Fibroblast of skin of abdomen (primary cell): ENCODE results near the gene C1orf53. TPM values are rescaled to one million over a fixed set of nuclear protein-coding genes. Genes with fewer than 3 reads are reported as not detected.
"Not testable (repeated sequence)": the region's sequence is repeated elsewhere in the genome, so short reads cannot be mapped to it uniquely, and the experiment has no call there.

Source experiments
- DNase-seq: peaks from one replicate; pipeline ENCODE4 v3.0.0-alpha.2; 2013
- polyA plus RNA-seq, 2 experiments: library from polyadenylated mRNA; unstranded; fragments of 120-200 nt; gene quantifications; one replicate each; pipeline ENCODE4 v1.2.1, GENCODE V29; 2013; ENCODE audit not compliant: insufficient read length in 2 of 2

C1orf53 gene
- 4.4 TPM for polyA plus RNA-seq (2013, experiment 1 of 2; ENCODE audit: insufficient read length)
- 4.8 TPM for polyA plus RNA-seq (2013, experiment 2 of 2; ENCODE audit: insufficient read length)

GRCh38 chr1:197902454-197903195 lies at the start of gene C1orf53:
TSS of gene C1orf53 (plus strand) at chr1:197902630. CDS start at chr1:197902650, 20 bp downstream.
- DNase-seq = peak; percentile 90

GRCh38 chr1:197855751-197856150 lies 46.7 kb upstream of the C1orf53 start:
- not testable (repeated sequence) for DNase-seq

- no peak for DNase-seq
These were observed 45.0 kb upstream of the C1orf53 start for GRCh38 chr1:197857477-197857876.

- DNase-seq = no peak
These were observed 43.4 kb upstream of the C1orf53 start for GRCh38 chr1:197859024-197859423.

- DNase-seq = no peak
These were observed 40.2 kb upstream of the C1orf53 start for GRCh38 chr1:197862221-197862620.

- no peak for DNase-seq
These were observed 39.8 kb upstream of the C1orf53 start for GRCh38 chr1:197862671-197863070.

GRCh38 chr1:197865809-197866208 lies 36.6 kb upstream of the C1orf53 start:
- no peak for DNase-seq

GRCh38 chr1:197868751-197869489 lies 33.5 kb upstream of the C1orf53 start:
- DNase-seq = peak; percentile 68

GRCh38 chr1:197869490-197870077 lies 32.8 kb upstream of the C1orf53 start:
- DNase-seq = no peak

GRCh38 chr1:197876894-197877293 lies 25.5 kb upstream of the C1orf53 start:
- DNase-seq = no peak

- not testable (repeated sequence) for DNase-seq
These were observed 22.0 kb upstream of the C1orf53 start for GRCh38 chr1:197880385-197880784.

- not testable (repeated sequence) for DNase-seq
These were observed 20.2 kb upstream of the C1orf53 start for GRCh38 chr1:197882241-197882640.

GRCh38 chr1:197884173-197884572 lies 18.3 kb upstream of the C1orf53 start:
- no peak for DNase-seq

- DNase-seq = no peak
These were observed 11.5 kb upstream of the C1orf53 start for GRCh38 chr1:197890936-197891335.

- no peak for DNase-seq
These were observed 9.7 kb upstream of the C1orf53 start for GRCh38 chr1:197892684-197893083.

GRCh38 chr1:197896301-197896700 lies 6.1 kb upstream of the C1orf53 start:
- DNase-seq = no peak

- no peak for DNase-seq
These were observed 3.4 kb upstream of the C1orf53 start for GRCh38 chr1:197899037-197899436.

GRCh38 chr1:197902131-197902453 lies 338 bp upstream of the C1orf53 start:
- DNase-seq = no peak

- no peak for DNase-seq
These were observed 725 bp downstream of the C1orf53 start for GRCh38 chr1:197903196-197903514.

GRCh38 chr1:197904126-197904787 lies 1.8 kb downstream of the C1orf53 start:
- no peak for DNase-seq

- no peak for DNase-seq
These were observed 3.4 kb downstream of the C1orf53 start for GRCh38 chr1:197905699-197906351.

- DNase-seq = no peak
These were observed 5.6 kb downstream of the C1orf53 start for GRCh38 chr1:197907846-197908616.
